ENCODE measurements around the gene AMER2. TPM values are rescaled to one million over a fixed set of nuclear protein-coding genes. Genes with fewer than 3 reads are reported as not detected.
A peak's percentile ranks its signal among the peaks of the same experiment; 100 is the strongest.

AMER2 gene
- polyA plus RNA-seq, 1 of the 3 experiments (the other 2 are of a cell fraction): not detected

GRCh38 chr13:25204863-25205262, 32.8 kb upstream of the AMER2 start (continued):
- no peak for TF ChIP-seq TEAD4 (IDR thresholded peaks at IDR 0.05; ENCODE audit: borderline replicate concordance, insufficient read depth)
- TF ChIP-seq MAX (IDR thresholded peaks at IDR 0.05; ENCODE audit: low read depth): no peak
- TF ChIP-seq RFX5 (IDR thresholded peaks at IDR 0.05; ENCODE audit: low read length): no peak
- no peak for TF ChIP-seq FOXM1 (IDR thresholded peaks at IDR 0.05; ENCODE audit: low read depth)
- TF ChIP-seq NFIC (IDR thresholded peaks at IDR 0.05; ENCODE audit: borderline replicate concordance): no peak

- no peaks in the 10 kb centered on the region for H3K36me3 ChIP-seq (replicated peaks in 1 of 2; ENCODE audit: control insufficient read depth in 1 of 2, insufficient read depth in 2 of 2, low read length in 1 of 2)
- H3K27ac ChIP-seq (ENCODE audit: low read depth in 2 of 2, low read length in 1 of 2): no peak overlapping the region
- ChIA-PET CTCF (no interaction called here), POLR2A (no interaction called here)
- H3K9ac ChIP-seq: no peak overlapping the region
- no peaks in the 10 kb centered on the region for H3K4me1 ChIP-seq (ENCODE audit: control insufficient read depth in 1 of 2, insufficient read depth in 2 of 2, low read depth in 1 of 2, low read length in 1 of 2)
- no peaks in the 10 kb centered on the region for H4K20me1 ChIP-seq (ENCODE audit: insufficient read depth)
- WGBS (ENCODE audit: low lambda C conversion rate): 16% methylated on average over 16 of the region's 17 CpGs
- TF ChIP-seq EZH2phosphoT487 (IDR thresholded peaks at IDR 0.05; ENCODE audit: borderline replicate concordance, low read depth) (no peak), ELF1 (IDR thresholded peaks at IDR 0.05) (no peak), RAD21 (IDR thresholded peaks at IDR 0.05; ENCODE audit: low read length) (no peak), MAX (IDR thresholded peaks at IDR 0.05; ENCODE audit: low read depth) (no peak), GABPA (IDR thresholded peaks at IDR 0.05; ENCODE audit: low read depth) (no peak), RFX5 (IDR thresholded peaks at IDR 0.05; ENCODE audit: low read length) (no peak), SMC3 (IDR thresholded peaks at IDR 0.05; ENCODE audit: low read depth, low read length) (no peak), NFIC (IDR thresholded peaks at IDR 0.05; ENCODE audit: borderline replicate concordance) (no peak), EP300 (IDR thresholded peaks at IDR 0.05; ENCODE audit: borderline replicate concordance in 1 of 2, low read depth in 1 of 2, low read length in 1 of 2) (no peak), TEAD4 (IDR thresholded peaks at IDR 0.05; ENCODE audit: borderline replicate concordance, insufficient read depth) (no peak)
- H3K4me2 ChIP-seq: no peak overlapping the region
- H3K9me3 ChIP-seq: no peaks in the 10 kb centered on the region
- DNase-seq: no peak
- peaks cover 46% of the 10 kb centered on the region; the same call in 1 of the 2 replicates for H3K27me3 ChIP-seq (ENCODE audit: insufficient read depth)
- H3K9me2 ChIP-seq: no peaks in the 10 kb centered on the region
- H3K4me3 ChIP-seq (ENCODE audit: low read depth in 2 of 2, low read length in 1 of 2): no peak overlapping the region
- H2AFZ ChIP-seq (ENCODE audit: low read depth): 0 out of 2 replicates have a peak overlapping the region, but pooled peaks have one; percentile 35
- no peaks in the 10 kb centered on the region for H3K79me2 ChIP-seq (ENCODE audit: insufficient read depth)
- no peaks in the 10 kb centered on the region for H3F3A ChIP-seq (replicated peaks; ENCODE audit: insufficient read depth)
Observed at GRCh38 chr13:25203127-25203740, 31.1 kb upstream of the AMER2 start.

- Histone ChIP-seq H4K20me1 (ENCODE audit: insufficient read depth) (no peaks in the 10 kb centered on the region), H3K9me3 (no peaks in the 10 kb centered on the region), H3K36me3 (replicated peaks in 1 of 2; ENCODE audit: control insufficient read depth in 1 of 2, insufficient read depth in 2 of 2, low read length in 1 of 2) (no peaks in the 10 kb centered on the region), H3K79me2 (ENCODE audit: insufficient read depth) (no peaks in the 10 kb centered on the region), H3K4me1 (ENCODE audit: control insufficient read depth in 1 of 2, insufficient read depth in 2 of 2, low read depth in 1 of 2, low read length in 1 of 2) (no peaks in the 10 kb centered on the region), H3K9me2 (no peaks in the 10 kb centered on the region), H3F3A (replicated peaks; ENCODE audit: insufficient read depth) (no peaks in the 10 kb centered on the region), H3K4me3 (ENCODE audit: low read depth in 2 of 2, low read length in 1 of 2) (no peak overlapping the region), H3K27ac (ENCODE audit: low read depth in 2 of 2, low read length in 1 of 2) (no peak overlapping the region), H3K9ac (no peak overlapping the region), H3K27me3 (ENCODE audit: insufficient read depth) (peaks cover 48% of the 10 kb centered on the region; the same call in 1 of the 2 replicates), H2AFZ (ENCODE audit: low read depth) (no peak overlapping the region), H3K4me2 (no peak overlapping the region)
- WGBS (ENCODE audit: low lambda C conversion rate): 41% methylated on average over 4 of the region's 4 CpGs
- no peak for DNase-seq
- ChIA-PET CTCF (interaction anchor here (0.9 kb wide), 1 partner anchor 33 kb away, joined by 3 read pairs; no protein-coding TSS in a partner anchor), POLR2A (no interaction called here)
- TF ChIP-seq TEAD4 (IDR thresholded peaks at IDR 0.05; ENCODE audit: borderline replicate concordance, insufficient read depth): no peak
- TF ChIP-seq EP300 (IDR thresholded peaks at IDR 0.05; ENCODE audit: borderline replicate concordance in 1 of 2, low read depth in 1 of 2, low read length in 1 of 2): no peak
- TF ChIP-seq POLR2AphosphoS5 (IDR thresholded peaks at IDR 0.05; ENCODE audit: low read depth, low read length): no peak
- no peak for TF ChIP-seq USF1 (IDR thresholded peaks at IDR 0.05; ENCODE audit: borderline replicate concordance, low read depth)
- no peak for TF ChIP-seq FOXJ3 (CRISPR knock-in tag; IDR thresholded peaks at IDR 0.05)
- TF ChIP-seq SMC3 (IDR thresholded peaks at IDR 0.05; ENCODE audit: low read depth, low read length): no peak
- TF ChIP-seq TCF12 (IDR thresholded peaks at IDR 0.05): no peak
- TF ChIP-seq NRF1 (IDR thresholded peaks at IDR 0.05; ENCODE audit: low read depth, low read length): no peak
- TF ChIP-seq IRF3 (IDR thresholded peaks at IDR 0.05; ENCODE audit: low read depth, low read length): no peak
- no peak for TF ChIP-seq MEF2A (IDR thresholded peaks at IDR 0.05; ENCODE audit: borderline replicate concordance, low read depth)
- TF ChIP-seq GATA2 (CRISPR knock-in tag; IDR thresholded peaks at IDR 0.05): no peak
- TF ChIP-seq JUND (IDR thresholded peaks at IDR 0.05): no peak
- TF ChIP-seq YY1 (IDR thresholded peaks at IDR 0.05; ENCODE audit: low read depth): no peak
- TF ChIP-seq MAX (IDR thresholded peaks at IDR 0.05; ENCODE audit: low read depth): no peak
- no peak for TF ChIP-seq ELF1 (IDR thresholded peaks at IDR 0.05)
- TF ChIP-seq ZBTB33 (IDR thresholded peaks at IDR 0.05; ENCODE audit: borderline replicate concordance, low read depth): no peak
Observed at GRCh38 chr13:25200783-25201182, 28.7 kb upstream of the AMER2 start.
